NCI-H446 treated with DMSO at 0.1 percent for 48 hours (cell line): ENCODE results near the gene ITIH3.

ENCODE experiments used
- DNase-seq: peaks from one replicate; lab custom pipeline; 2025; lab: John Stamatoyannopoulos, UW

ITIH3 gene

DNA sequence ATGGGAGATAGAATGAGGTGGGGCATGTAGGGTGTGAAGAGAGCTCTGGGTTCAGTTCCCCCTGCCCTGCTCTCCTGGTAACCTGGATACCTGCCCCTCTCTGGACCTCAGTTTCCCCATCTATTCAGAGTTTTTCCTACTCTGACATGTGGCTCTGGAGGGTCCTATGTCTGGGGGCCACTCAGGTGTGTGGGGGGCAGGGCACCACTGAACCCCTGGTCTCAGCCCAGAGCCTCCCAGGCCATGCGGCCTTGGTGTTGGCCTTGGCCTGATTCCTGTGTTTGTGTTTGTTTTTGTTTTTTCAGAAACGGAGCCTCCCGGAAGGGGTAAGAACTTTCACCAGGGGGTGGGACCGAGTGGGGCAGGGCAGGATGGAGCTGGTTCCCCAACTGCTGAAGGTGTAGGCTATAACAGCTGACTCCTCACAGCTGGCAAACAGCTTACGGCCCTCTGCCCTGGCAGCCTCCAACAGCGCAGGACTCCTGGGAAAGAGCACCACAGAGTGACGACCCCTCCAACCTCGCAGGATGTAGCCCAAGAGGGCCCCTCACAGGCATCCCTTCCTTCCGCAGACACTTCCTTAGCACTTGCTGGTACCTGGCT is 803 bp downstream of the ITIH3 start:
- no peak for DNase-seq

DNA sequence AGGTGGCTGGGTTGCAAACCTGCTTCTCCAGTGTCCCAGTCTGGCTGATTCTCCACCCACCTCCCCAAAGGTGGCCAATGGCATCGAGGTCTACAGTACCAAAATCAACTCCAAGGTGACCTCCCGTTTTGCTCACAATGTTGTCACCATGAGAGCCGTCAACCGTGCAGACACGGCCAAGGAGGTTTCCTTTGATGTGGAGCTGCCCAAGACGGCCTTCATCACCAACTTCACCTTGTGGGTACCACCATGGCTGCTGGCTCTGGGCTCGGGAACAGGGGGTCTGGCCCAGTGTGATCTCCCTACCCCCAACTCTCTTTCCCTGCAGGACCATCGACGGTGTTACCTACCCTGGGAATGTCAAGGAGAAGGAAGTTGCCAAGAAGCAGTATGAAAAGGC is 1.8 kb downstream of the ITIH3 start:
- DNase-seq, result no peak

DNA sequence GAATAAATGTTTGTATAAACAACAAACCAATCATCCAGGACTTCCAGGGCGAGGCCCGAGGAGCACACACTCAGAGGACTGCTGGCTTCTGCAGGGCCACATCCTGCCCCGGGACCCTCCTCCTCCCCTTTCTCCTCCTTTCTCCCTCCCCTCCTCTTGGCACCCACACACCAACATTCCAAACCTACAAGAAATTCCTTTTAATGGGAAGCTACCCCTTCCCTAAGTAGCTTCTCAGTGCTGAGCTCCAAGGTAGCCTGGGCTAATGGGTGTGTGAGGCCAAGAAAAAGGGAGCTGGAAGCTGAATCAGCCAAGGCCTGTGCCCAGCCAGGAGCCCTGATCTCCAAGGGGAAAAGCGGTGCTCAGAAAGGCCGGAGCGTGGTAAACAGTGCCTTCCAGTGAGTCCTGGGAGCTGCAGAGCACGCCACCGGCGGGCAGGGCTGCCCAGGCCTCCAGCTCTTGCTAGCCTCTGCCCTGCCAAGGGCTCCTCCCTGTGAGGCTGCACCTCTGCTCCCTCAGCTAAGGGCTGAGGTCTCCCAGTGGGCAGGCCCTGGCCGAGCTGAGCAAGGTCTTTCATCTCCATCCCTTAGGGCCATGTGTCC is 3.9 kb downstream of the ITIH3 start:
- no peak for DNase-seq

DNA sequence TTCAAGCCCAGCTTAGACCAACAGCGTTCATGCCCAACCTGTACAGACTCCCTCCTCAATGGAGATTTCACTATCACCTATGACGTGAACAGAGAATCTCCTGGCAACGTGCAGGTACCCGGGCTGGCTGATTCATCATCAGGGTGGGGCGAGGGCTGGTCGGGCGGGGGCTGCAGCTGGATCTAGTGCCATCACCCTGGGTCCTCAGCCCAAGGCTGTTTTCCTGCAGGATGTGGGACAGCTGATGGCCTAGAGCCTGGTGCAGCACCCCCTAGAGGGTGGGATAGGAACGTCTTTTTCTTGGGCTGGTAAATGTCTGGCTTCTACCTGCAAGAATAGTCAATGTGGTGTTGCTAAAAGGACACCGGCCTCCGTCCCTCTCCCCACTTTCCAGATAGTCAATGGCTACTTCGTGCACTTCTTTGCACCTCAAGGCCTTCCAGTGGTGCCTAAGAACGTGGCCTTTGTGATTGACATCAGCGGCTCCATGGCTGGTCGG is 4.4 kb downstream of the ITIH3 start:
- no peak for DNase-seq

DNA sequence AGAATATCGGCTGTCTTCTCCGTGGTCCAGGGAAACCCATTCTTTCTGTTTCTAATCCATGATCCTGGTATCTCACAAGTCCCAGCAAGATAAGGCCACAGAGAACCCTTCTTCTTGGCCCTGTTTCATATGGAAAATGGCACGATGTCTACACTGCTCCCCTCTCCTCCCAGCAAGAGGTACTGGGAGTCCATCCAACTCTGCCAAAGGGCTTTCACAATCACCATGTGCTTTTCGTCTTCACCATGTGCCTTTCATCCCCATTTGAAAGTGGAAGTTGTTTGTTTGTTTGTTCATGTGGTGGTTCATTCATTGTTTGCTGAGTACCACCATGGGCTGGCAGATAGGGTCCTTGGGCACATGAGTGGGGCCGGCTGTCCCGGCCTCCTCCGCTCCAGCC is 5.5 kb downstream of the ITIH3 start:
- no peak for DNase-seq

DNA sequence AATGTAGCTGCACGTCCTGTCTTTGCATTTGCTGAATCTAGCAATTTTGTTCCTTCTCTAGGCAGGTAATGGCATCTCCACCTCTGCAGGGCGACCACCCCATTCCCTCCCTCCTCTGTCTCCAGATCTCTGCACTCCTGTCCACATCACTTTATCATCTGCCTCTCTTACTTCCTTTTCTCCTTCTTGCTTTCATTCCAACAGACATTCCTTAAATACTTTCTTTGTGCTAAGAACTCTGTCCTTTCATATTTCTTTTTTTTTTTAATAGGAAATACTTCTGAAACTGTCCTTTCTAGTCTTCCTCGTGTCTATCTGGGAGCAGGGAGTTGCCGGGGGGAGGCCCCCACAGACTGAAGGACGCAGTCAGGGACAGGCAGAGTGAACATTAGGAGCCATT is 7.2 kb downstream of the ITIH3 start:
- no peak for DNase-seq

DNA sequence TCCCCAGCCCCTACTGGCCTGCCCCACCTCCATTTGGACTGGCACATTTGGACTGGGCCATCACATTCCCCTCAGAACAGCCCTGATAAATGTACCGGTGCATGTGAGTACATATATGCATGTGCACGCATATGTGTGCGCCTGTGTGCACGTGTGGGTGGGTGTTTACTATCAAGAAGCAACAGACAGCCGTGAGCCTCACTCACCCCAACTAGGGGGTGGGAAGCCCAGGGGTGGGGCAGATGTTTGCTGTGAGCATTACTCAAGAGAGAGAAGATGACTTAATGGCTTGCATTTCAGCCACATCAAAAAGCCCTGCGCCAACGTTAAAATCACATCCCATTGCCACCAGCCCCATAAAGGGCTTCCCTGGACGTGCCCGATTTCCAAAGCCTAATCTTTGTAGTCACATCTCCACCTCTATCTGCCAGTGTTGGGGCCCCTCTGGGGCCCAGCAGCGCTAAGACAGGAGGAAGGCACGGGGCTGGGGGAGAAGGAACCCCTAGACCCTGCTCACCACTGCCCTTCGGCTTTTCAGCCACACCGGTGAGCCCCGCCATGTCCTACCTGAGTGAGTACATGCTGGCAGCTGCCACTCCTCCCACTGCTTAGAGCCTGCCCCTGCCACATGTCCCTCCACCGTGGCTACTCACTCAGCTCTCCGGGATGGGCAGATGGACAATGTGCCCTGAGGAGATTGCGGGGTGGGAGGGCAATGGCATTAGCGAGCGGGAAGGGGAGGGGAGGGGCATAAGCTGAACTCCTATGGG is 10.9 kb downstream of the ITIH3 start:
- DNase-seq, result no peak

DNA sequence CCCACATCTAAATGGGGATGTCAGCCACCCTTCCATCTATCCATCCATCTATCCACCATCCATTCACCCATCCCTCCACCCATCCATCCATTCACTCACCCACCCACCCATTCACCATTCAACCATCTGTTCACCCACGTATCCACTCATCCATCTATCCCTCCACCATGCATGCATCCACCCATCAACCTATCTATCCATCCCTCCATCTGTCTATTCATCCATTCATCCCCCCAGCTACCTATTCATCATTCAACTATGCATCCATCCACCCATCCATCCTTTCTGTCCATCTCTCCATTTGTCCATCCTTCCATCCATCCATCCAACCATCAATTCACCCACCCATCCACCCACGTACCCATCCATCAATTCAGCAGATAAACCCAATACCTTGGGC is 14.6 kb downstream of the ITIH3 start:
- no peak for DNase-seq

DNA sequence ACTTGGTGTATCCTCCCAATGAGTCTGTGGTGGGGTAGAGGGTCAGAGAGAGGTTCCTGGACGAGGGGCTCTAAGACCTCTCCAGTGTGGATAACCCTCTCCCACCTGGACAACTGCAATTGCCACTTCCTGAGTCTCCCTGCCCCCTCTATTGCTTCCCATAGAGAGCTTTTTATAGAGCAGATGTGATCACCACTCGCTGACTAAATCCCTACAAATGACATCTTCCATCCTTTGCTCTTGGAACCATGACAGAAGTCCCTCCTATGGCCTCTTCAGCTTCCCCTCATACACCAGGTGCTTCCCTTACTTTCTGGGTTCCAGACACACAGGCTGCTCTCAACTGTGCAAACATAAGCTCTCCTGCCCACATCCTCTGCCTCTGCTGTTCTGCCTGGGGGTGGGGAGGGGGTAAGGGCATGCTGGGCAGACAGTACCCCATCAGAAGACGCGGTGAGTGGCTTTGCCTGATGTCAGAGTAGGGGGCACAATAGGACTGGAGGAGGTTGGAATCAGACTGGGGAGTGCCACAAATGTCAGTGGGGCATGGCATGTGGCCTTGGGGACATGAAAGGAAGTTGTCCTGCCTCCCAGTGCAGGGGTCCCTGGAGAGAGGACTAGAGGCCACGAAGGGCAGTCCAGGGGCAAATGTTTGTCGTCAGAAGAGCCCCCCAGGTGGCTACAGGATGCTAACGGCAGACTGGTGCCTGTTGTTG is 15.2 kb downstream of the ITIH3 start:
- DNase-seq, result no peak

DNA sequence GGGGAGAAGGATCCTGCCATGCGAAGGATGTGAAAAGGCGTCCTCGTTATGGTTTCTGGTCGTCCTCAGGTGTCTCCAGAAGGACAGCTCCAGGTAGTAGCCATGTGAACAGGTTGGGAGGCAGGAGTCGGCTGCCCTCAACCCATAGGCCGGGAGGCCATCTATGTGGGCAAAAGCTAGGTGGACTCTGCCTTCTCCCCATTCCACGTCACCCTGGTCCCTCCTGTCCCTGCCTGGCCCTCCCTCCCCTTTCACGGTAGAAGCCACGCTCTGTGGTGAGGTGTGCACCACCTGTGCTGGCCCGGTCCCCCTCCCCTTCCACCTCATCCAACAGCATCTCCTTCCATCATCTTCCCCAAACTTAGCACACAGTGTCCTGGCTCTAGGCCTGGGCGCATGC is 16.3 kb downstream of the ITIH3 start:
- no peak for DNase-seq

DNA sequence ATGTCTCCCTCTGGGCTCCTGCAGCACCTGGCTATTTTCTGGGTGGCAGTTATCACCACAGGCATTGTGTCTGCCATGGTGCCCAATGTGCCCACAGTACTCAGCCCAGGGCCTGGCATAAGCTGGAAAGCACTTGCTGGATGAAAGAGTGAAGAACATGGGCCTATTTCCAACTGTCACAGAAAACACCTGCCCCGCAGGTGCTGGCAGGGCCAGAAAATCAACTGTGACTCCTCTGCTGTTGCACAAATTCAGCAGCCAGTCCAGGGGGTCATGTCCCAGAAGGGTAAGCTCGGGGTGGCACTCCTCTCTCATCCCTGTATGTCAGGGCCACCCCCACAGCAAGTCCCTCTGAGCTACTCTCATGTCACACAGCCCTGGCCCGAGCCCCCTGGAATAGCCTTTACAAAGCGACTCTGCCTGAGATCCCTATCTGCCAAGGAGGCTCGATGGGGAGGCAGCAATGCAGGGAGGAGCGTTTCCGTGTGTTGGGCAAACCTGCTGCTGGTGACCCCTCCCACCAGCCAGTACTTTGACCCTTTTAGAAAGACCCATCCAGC is 16.9 kb downstream of the ITIH3 start:
- DNase-seq, result no peak

DNA sequence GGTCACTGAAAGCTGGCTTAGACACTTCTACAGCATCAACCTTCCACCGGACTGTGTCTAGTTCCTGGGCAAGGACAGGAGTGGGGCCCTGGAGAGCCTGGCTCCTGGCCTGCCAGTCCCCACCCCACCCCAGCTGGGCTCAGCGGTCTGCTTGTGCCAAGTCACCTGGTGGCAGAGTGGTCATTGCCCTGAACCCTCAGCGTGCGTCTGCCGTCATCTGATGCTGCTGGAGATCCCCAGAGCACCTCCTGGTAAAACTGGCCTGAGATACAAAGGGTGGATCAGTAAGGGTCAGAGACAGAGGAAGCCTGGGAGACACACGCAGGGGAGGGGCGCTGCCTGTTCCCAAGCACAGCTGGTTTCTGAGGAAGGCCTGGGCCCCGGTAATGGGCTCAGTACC is 19.2 kb downstream of the ITIH3 start:
- DNase-seq, result no peak

DNA sequence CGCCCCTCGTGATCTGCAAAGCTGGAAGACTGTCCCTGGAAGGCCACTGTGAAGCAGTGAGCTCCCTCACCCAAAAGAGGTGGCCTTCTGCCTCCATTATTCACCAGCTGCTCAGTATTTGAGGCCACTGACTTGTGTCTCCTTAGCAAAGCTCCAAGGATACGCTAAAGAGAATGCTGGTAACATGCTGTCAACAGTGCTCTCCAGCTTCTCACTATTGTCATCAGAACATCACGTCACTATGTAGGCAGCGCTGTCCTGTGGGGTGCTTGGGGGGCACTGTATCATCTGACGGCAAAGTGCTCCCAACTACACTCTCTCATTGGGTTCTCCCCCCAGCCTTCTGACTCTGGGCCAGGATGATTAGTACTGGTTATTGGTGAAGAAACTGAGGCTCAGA is 21.6 kb downstream of the ITIH3 start:
- no peak for DNase-seq

DNA sequence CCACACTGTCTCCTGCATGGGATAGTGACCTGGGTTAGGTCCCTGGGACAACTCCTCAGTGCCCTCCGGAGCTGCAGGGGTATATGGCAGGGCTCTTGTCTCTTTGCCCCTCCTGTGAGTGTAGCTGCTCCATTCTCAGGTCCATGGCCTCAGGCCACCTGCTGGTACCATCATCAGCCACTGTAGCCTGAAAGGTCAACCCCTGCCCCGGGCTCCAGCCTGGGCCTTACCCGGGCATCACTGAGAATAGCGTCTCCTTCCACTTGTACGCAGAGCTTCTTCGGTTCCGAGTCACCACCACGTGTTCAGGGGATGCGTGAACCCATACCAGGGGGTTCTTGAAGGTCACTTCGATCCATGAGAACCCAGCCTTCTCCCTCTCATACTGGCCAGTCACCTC is 22.1 kb downstream of the ITIH3 start:
- no peak for DNase-seq

DNA sequence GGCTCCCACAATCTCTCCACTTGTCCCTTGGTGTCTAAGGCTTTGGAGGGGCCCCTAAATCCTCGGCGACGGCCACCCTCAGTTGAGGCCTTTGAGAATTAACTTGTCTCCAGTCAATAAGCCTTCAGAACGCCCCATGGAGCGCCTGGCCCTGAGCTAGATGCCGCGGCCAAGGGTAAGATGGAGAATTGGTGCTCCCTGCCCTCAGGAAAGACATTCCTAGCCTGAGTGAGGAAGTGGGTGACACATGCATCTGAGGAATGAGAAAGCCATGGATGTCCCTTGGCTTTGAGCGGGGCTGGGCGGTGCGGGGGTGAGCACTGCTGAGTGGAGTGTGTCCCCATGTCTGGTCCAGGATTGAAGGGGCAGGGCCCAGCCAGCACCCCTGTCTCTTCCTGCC is 22.6 kb downstream of the ITIH3 start:
- no peak for DNase-seq

DNA sequence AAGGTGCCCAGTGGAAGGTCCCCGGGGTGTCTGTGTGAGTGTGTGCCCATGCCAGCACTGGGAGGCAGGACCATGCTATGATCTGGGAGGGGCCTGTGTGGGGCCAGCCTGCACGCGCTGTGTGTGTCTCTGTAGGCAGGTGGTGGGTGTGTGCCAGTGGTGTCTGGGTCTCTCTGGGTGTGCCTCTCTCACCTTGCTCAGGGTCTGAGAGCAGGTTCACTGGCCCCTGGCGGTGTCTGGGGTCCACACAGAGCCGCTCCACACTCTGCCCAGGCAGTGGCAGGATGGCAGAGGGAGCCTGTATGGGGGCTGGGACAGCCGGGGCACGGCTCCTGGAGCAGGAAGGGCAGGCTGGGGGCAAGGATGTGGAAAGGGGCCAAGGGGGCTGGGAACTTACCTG is 23.3 kb downstream of the ITIH3 start:
- DNase-seq, result no peak

DNA sequence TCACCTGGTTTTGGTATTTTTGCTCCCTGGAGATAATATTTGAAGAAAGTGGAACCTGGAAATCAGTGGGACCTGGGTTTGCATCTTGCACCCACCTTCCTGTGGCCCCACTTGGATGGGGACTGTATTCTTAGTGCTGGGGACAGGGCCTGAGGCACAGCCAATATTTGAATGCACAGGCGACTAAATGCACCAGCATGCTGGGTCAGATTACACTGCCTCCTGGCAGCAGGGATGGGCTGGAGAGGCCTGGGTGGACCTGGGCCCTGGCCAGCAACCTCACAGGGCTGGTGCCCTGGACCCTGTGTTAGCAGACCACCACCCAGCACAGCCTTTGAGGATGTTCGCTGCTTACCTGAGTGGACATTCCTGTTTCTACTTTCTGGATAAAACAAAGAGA is 25.3 kb downstream of the ITIH3 start:
- no peak for DNase-seq

DNA sequence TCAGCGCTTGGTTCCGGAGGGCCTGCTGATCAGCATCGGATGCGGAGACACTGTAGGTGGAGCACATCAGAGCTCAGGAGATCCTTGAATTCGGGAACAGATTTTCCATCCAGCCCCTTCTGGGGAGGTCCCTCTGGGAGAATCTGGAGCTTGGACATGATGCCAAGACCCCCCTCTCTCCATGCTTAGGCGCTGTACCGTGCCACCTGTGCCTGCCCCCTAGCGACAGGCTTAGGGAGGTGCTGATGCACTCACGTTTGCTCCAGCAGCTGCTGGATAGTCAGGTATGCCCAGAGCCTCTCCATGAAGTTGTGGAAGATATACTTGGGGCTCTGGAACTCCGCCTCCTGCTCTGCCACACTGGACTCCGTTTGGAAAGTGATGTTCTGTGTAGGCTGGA is 26.1 kb downstream of the ITIH3 start:
- DNase-seq, result no peak

DNA sequence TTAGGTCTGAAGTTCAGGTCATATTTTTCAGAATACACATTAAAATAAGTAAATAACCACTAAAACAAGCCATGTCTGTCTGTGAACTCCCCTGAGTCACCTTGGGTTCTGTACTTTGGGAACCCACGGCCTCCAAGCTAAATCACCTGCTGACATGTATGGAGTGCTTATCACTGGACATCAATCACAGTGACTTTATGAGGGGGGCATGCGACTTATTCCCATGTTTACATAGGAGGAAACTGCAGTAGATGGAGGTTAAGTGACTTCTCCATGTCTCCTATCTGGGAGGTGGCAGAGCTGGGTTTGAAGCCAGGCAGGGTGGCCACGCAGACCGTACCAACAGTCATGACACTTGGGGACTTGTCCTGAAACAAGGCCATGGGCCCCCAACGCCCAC is 27.8 kb downstream of the ITIH3 start:
- no peak for DNase-seq

DNA sequence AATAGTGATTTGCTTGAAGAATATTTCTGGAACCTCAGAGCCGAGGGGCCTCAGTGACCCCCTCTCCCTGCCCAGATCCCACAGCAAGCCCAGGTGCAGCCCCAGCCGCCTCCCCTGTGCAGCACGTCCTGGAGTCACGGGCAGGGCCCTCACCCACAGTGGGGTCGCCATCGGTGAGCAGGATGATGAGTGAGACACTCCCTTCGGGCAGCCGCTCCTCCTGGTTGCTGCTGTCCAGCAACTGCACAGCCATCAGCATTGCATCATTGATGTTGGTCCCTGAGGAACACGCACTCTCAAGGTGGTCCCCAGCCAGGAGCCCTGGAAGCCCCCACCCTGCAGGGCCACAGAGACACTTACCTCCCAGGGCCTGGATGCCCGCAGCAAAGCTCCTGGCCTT is 29.4 kb downstream of the ITIH3 start:
- DNase-seq, result no peak

DNA sequence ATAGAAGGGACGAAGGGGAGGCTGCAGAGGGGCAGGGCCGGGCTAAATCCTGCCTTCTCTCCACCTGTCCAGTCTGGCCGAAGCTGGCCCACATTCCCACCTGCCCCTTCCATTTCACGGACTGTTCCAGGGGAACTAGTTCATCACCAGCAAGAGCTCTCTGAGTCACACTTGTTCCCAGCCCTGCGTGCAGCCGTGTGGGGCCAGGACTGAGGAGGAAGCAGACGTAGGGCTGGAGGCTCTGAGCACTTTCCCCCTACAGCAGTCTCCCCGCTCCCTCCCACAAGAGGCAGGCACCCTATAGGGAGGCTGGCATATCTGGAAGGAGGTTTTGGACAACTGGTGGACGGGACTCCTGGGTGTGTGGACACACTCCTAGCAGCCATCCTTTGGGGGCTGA is 32.8 kb downstream of the ITIH3 start:
- no peak for DNase-seq

DNA sequence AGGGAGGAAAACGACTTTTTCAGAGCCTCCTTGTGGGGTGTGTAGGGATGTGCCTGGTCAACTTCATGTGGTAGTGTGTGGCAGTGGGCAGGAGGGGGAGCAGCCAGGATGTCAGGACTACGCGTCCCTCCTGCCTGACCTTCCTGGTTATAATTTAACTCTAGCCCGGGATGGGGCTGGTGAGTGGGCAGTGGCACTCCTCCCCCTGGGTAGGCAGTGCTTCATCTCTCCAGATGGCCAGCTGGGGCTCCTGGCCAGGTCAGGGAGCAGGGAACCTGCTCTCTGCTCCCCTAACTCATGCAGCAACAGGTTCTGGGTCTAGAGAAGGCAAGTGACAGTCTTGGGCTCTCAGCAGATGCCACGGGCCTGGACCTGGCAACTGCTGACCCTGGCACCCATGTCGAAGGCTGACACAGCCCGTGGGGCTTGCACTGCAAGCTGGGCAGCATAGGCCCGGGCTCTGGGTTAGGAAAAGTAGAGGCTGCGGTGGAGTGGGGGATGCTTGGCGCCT is 33.3 kb downstream of the ITIH3 start:
- DNase-seq, result no peak
